Measurements from ENCODE around the gene MAN1A1.
"Not testable (repeated sequence)": the region's sequence is repeated elsewhere in the genome, so short reads cannot be mapped to it uniquely, and the experiment has no call there.

The MAN1A1 gene

GRCh38 chr6:119171088-119171841 is 178.3 kb downstream of the MAN1A1 start:
- no peak for DNase-seq (ENCODE audit: low spot score)

- no peak for DNase-seq (ENCODE audit: low spot score)
Measured at GRCh38 chr6:119170447-119171087, 179.0 kb downstream of the MAN1A1 start.

- no peak for DNase-seq (ENCODE audit: low spot score)
Measured at GRCh38 chr6:119170103-119170446, 179.5 kb downstream of the MAN1A1 start.

- DNase-seq (ENCODE audit: low spot score), result not testable (repeated sequence)
Measured at GRCh38 chr6:119169355-119169754, 180.2 kb downstream of the MAN1A1 start.

GRCh38 chr6:119166024-119166784 is 183.4 kb downstream of the MAN1A1 start:
- no peak for DNase-seq (ENCODE audit: low spot score)

GRCh38 chr6:119163006-119163405 is 186.6 kb downstream of the MAN1A1 start:
- no peak for DNase-seq (ENCODE audit: low spot score)

- no peak for DNase-seq (ENCODE audit: low spot score)
Measured at GRCh38 chr6:119162134-119162775, 187.3 kb downstream of the MAN1A1 start.

GRCh38 chr6:119161438-119161837 is 188.1 kb downstream of the MAN1A1 start:
- DNase-seq (ENCODE audit: low spot score), result no peak

GRCh38 chr6:119160911-119161310 is 188.7 kb downstream of the MAN1A1 start:
- DNase-seq (ENCODE audit: low spot score), result no peak

- DNase-seq (ENCODE audit: low spot score), result peak; percentile 78
Measured at GRCh38 chr6:119158057-119158848, 191.3 kb downstream of the MAN1A1 start.

- no peak for DNase-seq (ENCODE audit: low spot score)
Measured at GRCh38 chr6:119157506-119157815, 192.1 kb downstream of the MAN1A1 start.

GRCh38 chr6:119156757-119157505 is 192.6 kb downstream of the MAN1A1 start:
- no peak for DNase-seq (ENCODE audit: low spot score)

GRCh38 chr6:119156082-119156481 is 193.5 kb downstream of the MAN1A1 start:
- DNase-seq (ENCODE audit: low spot score), result not testable (repeated sequence)

GRCh38 chr6:119152187-119152586 is 197.4 kb downstream of the MAN1A1 start:
- DNase-seq (ENCODE audit: low spot score), result no peak

GRCh38 chr6:119148825-119149525 is 200.6 kb downstream of the MAN1A1 start:
- peak; percentile 24 for DNase-seq (ENCODE audit: low spot score)

- DNase-seq (ENCODE audit: low spot score), result peak; percentile 71
Measured at GRCh38 chr6:119148098-119148824, 201.3 kb downstream of the MAN1A1 start.

- peak; percentile 89 for DNase-seq (ENCODE audit: low spot score)
Measured at GRCh38 chr6:119147101-119148053, 202.2 kb downstream of the MAN1A1 start.

GRCh38 chr6:119145111-119145510 is 204.4 kb downstream of the MAN1A1 start:
- no peak for DNase-seq (ENCODE audit: low spot score)

GRCh38 chr6:119142637-119143036 is 206.9 kb downstream of the MAN1A1 start:
- DNase-seq (ENCODE audit: low spot score), result no peak
